Activated T-cell treated with anti-CD3 and anti-CD28 coated beads, Interleukin-2, amount 50 U/mL, for 4 hours (primary cell): Measurements from ENCODE around the gene HTRA3. TPM values are rescaled to one million over a fixed set of nuclear protein-coding genes. Genes with fewer than 3 reads are reported as not detected.
"Not testable (repeated sequence)": the region's sequence is repeated elsewhere in the genome, so short reads cannot be mapped to it uniquely, and the experiment has no call there.

Experiments
- ATAC-seq, 2 donors: fragments of 200-7000 bp; cut with Tn5 transposase; one replicate each; pipeline ENCODE4 v1.10.0; 2021
- DNase-seq: peaks from one replicate; pipeline ENCODE4 v3.0.0-alpha.2; 2020
- H3K27me3 Mint-ChIP-seq: one replicate; pipeline ENCODE4 v1.8.0; 2021; ENCODE audit warnings: low read depth, mixed read lengths
- H3K36me3 Mint-ChIP-seq: one replicate; pipeline ENCODE4 v1.8.0; 2022; ENCODE audit warnings: mixed read lengths; ENCODE audit not compliant: insufficient read depth
- H3K4me1 Mint-ChIP-seq: one replicate; pipeline ENCODE4 v1.8.0; 2021; ENCODE audit warnings: low read depth, mixed read lengths
- H3K4me3 Mint-ChIP-seq: one replicate; pipeline ENCODE4 v1.8.0; 2021; ENCODE audit warnings: mild to moderate bottlenecking, moderate library complexity, mixed read lengths
- H3K9me3 Mint-ChIP-seq: one replicate; pipeline ENCODE4 v1.8.0; 2021; ENCODE audit warnings: mixed read lengths
- total RNA-seq, 3 donors: library from RNA; stranded (reverse); gene quantifications; one replicate each; pipeline ENCODE4 v1.2.1, GENCODE V29; 2021

The HTRA3 gene
- total RNA-seq, 3 donors from 2014 or later, result not detected

GRCh38 chr4:8340781-8341241, 71.3 kb downstream of the HTRA3 start:
- no peaks in the 10 kb centered on the region for H3K36me3 Mint-ChIP-seq
- H3K4me1 Mint-ChIP-seq, result no peaks in the 10 kb centered on the region
- H3K4me3 Mint-ChIP-seq, result no peak overlapping the region
- DNase-seq, result no peak
- no peak for ATAC-seq
- H3K27me3 Mint-ChIP-seq, result peaks cover 5% of the 10 kb centered on the region
- peaks cover 16% of the 10 kb centered on the region for H3K9me3 Mint-ChIP-seq

DNA sequence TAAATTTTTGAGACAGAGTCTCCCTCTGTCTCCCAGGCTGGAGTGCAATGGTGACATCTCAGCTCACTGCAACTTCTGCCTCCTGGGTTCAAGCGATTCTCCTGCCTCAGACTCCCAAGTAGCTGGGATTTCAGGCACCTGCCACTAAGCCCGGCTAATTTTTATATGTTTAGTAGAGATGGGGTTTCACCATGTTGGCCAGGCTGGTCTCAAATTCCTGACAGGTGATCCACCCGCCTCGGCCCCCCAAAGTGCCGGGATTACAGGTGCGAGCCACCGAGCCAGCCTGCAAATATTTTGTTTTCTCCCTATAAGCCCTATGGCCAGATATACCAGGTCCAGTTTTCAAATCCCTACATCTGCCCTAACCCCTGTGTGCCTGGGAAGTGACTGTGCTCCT, 71.7 kb downstream of the HTRA3 start:
- H3K27me3 Mint-ChIP-seq, H3K4me3 Mint-ChIP-seq, H3K4me1 Mint-ChIP-seq, H3K36me3 Mint-ChIP-seq, ATAC-seq, DNase-seq: not testable (repeated sequence)
- H3K9me3 Mint-ChIP-seq, result peaks cover 12% of the 10 kb centered on the region

DNA sequence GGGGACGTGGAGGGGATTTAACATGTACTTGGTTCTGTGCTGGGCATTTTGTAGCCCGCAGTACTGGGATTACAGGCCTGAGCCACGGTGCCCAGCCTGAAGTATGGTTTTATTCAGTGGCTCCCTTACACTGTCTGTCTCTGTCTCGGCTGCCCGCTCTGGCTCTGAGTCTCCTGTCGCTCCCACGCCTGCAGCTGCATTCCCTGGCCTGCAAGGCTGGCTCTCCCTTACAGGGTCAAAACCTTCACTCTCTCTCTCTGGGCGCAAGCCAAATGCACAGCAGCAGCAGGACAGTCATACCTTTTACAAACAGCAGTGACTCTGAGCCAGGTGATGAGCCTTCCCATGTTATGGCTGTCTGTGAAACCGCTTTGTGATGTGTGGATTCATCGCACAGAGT, 72.1 kb downstream of the HTRA3 start:
- Mint-ChIP-seq H3K9me3 (peaks cover 9% of the 10 kb centered on the region), H3K4me3 (no peak overlapping the region), H3K36me3 (no peaks in the 10 kb centered on the region), H3K4me1 (no peaks in the 10 kb centered on the region), H3K27me3 (peaks cover 5% of the 10 kb centered on the region)
- no peak for DNase-seq
- no peak for ATAC-seq

GRCh38 chr4:8342651-8343261, 73.2 kb downstream of the HTRA3 start:
- DNase-seq (no peak), ATAC-seq (no peak)
- Mint-ChIP-seq H3K4me3 (no peak overlapping the region), H3K4me1 (no peaks in the 10 kb centered on the region), H3K27me3 (peaks cover 5% of the 10 kb centered on the region), H3K9me3 (peaks cover 6% of the 10 kb centered on the region), H3K36me3 (no peaks in the 10 kb centered on the region)

DNA sequence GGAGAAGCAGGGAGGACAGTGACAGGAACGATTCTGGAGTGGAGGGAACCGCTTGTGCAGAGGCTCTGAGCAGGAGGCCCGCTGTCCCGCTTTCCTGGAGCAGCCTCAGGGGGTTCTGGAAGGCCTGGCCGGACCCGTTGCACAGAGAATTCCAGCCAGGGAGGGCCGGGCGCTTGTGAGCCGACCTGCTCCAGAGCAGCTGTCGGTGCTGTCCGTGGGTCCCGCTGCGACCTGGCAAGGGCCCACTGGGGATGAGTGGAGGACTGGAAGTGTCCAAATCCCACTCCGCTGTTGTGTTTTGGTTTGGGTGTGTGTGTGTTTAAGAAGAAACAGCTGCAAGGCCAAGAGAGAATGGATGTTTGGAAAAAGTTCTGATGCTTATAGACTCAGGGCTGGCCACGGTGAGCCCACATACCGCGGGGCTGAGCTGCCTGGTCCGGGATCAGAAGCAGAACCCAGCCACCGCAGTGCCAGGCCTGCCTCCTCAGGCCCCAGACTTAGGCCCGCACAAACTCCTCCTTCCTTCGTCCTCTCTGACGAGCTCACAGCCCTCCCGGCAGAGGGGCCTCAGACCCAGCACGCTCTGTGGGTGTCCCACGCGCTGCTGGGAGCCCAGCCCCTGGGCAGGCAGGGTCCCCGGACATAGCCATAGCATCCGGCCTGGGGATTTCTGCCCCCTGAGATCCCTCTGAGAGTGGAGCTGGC, 73.9 kb downstream of the HTRA3 start:
- Mint-ChIP-seq H3K4me1 (no peaks in the 10 kb centered on the region), H3K27me3 (peaks cover 3% of the 10 kb centered on the region), H3K36me3 (no peaks in the 10 kb centered on the region), H3K9me3 (peaks cover 1% of the 10 kb centered on the region), H3K4me3 (no peak overlapping the region)
- ATAC-seq (no peak), DNase-seq (no peak)

DNA sequence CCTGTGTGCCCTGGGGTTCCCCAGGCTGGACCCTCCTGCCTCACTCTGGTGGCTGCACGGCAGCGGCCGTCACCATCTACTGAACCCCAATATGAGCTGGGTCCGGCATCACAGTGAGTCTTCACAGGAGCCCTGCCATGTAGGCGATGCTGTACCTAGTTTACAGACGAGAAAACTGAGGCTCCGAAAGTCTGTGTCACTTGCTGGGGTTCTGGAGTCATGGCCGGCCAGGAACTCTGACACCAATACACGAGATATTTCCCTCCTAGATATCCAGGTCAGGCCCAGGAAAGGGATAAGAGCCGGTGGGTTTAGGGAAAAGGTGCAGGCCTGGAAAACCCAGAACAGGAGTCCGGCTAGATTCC, 74.4 kb downstream of the HTRA3 start:
- no peaks in the 10 kb centered on the region for H3K36me3 Mint-ChIP-seq
- no peaks in the 10 kb centered on the region for H3K9me3 Mint-ChIP-seq
- DNase-seq (no peak), ATAC-seq (no peak)
- H3K4me3 Mint-ChIP-seq, result no peak overlapping the region
- H3K4me1 Mint-ChIP-seq, result no peaks in the 10 kb centered on the region
- peaks cover 3% of the 10 kb centered on the region for H3K27me3 Mint-ChIP-seq

DNA sequence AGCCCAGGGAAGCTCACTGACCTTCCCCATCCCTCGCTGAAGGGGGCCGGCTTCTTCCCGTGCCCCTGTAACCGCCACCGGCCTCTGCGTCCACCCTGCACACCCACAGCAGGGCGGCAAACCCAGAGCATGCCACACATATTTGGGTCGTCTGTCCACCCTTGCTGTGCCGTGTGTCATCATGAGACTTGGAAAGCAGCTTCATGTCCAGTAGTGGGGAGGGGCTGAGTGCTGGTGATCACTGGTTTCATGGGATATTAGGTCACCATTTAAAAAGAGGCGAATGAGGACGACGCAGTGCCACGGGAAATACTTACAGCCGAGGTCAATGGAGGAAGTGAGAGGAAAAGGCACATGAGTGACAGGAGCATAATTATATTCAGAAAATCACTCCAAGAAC, 74.8 kb downstream of the HTRA3 start:
- DNase-seq (no peak), ATAC-seq (no peak)
- Mint-ChIP-seq H3K9me3 (no peaks in the 10 kb centered on the region), H3K4me3 (no peak overlapping the region), H3K4me1 (no peaks in the 10 kb centered on the region), H3K36me3 (no peaks in the 10 kb centered on the region), H3K27me3 (peaks cover 3% of the 10 kb centered on the region)

GRCh38 chr4:8345053-8345945, 75.7 kb downstream of the HTRA3 start:
- H3K9me3 Mint-ChIP-seq, result no peaks in the 10 kb centered on the region
- no peak overlapping the region for H3K4me3 Mint-ChIP-seq
- ATAC-seq (no peak), DNase-seq (no peak)
- H3K4me1 Mint-ChIP-seq, result no peaks in the 10 kb centered on the region
- no peaks in the 10 kb centered on the region for H3K36me3 Mint-ChIP-seq
- H3K27me3 Mint-ChIP-seq, result peaks cover 5% of the 10 kb centered on the region

- Mint-ChIP-seq H3K27me3 (peaks cover 6% of the 10 kb centered on the region), H3K4me1 (no peaks in the 10 kb centered on the region)
- no peak for ATAC-seq
Observed at GRCh38 chr4:8345946-8346814, 76.6 kb downstream of the HTRA3 start.

DNA sequence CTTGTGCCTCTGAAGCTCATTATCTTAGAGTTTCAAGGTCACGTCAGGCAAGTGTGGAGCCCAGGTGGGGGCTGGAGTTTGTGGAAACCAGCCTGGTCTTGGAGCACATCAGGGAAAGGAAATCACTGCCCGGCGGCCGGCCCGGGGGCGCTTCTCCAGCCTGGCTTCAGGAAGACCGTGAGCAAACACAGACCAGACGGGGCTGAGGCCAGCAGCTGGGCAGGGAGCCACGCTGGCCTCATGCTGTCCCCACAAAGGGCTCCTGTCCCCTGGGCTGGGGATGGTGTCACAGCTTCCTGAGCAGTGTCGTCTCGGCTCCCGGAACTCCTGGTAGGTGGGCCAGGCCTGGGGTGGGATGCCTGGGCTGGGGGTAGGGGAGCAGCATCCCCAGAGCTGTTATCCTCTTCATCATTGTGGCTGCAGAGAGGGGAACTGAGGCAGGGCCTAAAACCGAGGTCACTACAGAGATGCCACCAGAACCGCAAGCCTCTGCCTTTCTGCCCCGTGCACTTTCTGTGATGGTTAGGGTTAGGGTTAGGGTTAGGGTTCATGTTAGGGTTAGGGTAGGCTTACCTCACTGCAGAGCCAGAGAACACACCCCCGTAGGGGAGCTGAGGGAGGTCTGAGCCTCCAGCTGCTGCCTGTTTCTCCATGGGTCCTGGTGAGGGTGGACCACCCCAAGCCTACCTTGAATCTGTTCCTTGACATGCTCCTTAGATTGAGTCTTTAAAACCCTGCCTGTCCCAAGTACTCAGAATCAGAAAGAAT, 77.5 kb downstream of the HTRA3 start:
- Mint-ChIP-seq H3K36me3 (no peaks in the 10 kb centered on the region), H3K4me3 (no peak overlapping the region), H3K9me3 (no peaks in the 10 kb centered on the region), H3K4me1 (no peaks in the 10 kb centered on the region), H3K27me3 (peaks cover 3% of the 10 kb centered on the region)
- no peak for DNase-seq
- ATAC-seq, result no peak

More at GRCh38 chr4:8345946-8346814, 76.6 kb downstream of the HTRA3 start:
- no peak overlapping the region for H3K4me3 Mint-ChIP-seq
- no peaks in the 10 kb centered on the region for H3K36me3 Mint-ChIP-seq
- no peaks in the 10 kb centered on the region for H3K9me3 Mint-ChIP-seq
- DNase-seq, result no peak

DNA sequence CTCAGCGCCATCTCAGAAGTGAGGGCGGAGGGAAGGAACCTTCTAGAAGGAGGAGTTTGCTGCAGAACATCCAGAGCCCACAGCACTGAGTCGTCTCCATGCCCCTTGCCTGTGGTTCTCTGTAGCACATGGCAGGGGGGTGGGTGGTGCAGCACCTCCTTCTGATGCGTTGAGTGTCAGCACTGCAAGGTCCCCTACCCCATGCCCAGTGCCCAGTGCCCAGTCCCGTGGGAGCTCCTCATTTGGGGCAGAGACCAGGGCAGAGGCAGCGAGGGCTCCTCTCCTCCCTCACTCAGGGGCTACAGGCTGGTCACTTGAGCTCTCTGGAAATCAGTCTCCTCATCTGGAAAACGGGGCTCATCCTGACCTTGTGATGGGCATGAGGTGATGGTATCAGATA, 78.1 kb downstream of the HTRA3 start:
- ATAC-seq (no peak), DNase-seq (no peak)
- Mint-ChIP-seq H3K36me3 (no peaks in the 10 kb centered on the region), H3K4me3 (no peak overlapping the region), H3K4me1 (no peaks in the 10 kb centered on the region), H3K9me3 (no peaks in the 10 kb centered on the region), H3K27me3 (peaks cover 3% of the 10 kb centered on the region)

- H3K4me3 Mint-ChIP-seq, result no peak overlapping the region
- no peaks in the 10 kb centered on the region for H3K4me1 Mint-ChIP-seq
- H3K9me3 Mint-ChIP-seq, result no peaks in the 10 kb centered on the region
- no peaks in the 10 kb centered on the region for H3K36me3 Mint-ChIP-seq
- peaks cover 3% of the 10 kb centered on the region for H3K27me3 Mint-ChIP-seq
- ATAC-seq, result no peak
- DNase-seq, result no peak
Observed at GRCh38 chr4:8348071-8348470, 78.5 kb downstream of the HTRA3 start.

GRCh38 chr4:8349236-8349635, 79.7 kb downstream of the HTRA3 start:
- not testable (repeated sequence) for DNase-seq, H3K4me1 Mint-ChIP-seq, H3K36me3 Mint-ChIP-seq, H3K4me3 Mint-ChIP-seq, H3K9me3 Mint-ChIP-seq, H3K27me3 Mint-ChIP-seq, ATAC-seq
